BE2C (cell line): ENCODE measurements around the gene ZFAND6.
"Not testable (repeated sequence)": the region's sequence is repeated elsewhere in the genome, so short reads cannot be mapped to it uniquely, and the experiment has no call there.

ENCODE experiments used
- DNase-seq: peaks from one replicate; pipeline ENCODE4 v3.0.0-alpha.2; 2020
- H3K27me3 ChIP-seq: fragments of 250-450 bp; sonication (Bioruptor Pico); 2 replicates; pipeline ENCODE4 v1.5.1; 2020; ENCODE audit warnings: mild to moderate bottlenecking
- H3K36me3 ChIP-seq: fragments of 250-450 bp; sonication (Bioruptor Pico); 2 replicates; pipeline ENCODE4 v1.5.1; 2020; ENCODE audit warnings: mild to moderate bottlenecking
- H3K4me1 ChIP-seq: fragments of 250-450 bp; sonication (Bioruptor Pico); 2 replicates; pipeline ENCODE4 v1.5.1; 2020
- H3K4me3 ChIP-seq: 2 replicates; pipeline ENCODE4 v1.5.1; 2011; ENCODE audit warnings: low read depth, low read length
- H3K9me3 ChIP-seq: fragments of 250-450 bp; sonication (Bioruptor Pico); 2 replicates; pipeline ENCODE4 v1.5.1; 2020
- CTCF ChIP-seq: IDR thresholded peaks from 2 replicates; pipeline ENCODE4 v1.5.1; 2012; ENCODE audit warnings: mild to moderate bottlenecking, low read depth, low read length

ZFAND6 gene

GRCh38 chr15:80123034-80123433 is 63.6 kb downstream of the ZFAND6 start:
- no peak for DNase-seq
- Histone ChIP-seq H3K4me3 (no peak overlapping the region), H3K27me3 (no peaks in the 10 kb centered on the region), H3K4me1 (peaks cover 11% of the 10 kb centered on the region), H3K9me3 (no peaks in the 10 kb centered on the region), H3K36me3 (peaks cover 19% of the 10 kb centered on the region)
- TF ChIP-seq CTCF, result no peak

- H3K4me3 ChIP-seq, H3K9me3 ChIP-seq, H3K27me3 ChIP-seq, H3K4me1 ChIP-seq, DNase-seq: not testable (repeated sequence)
- peaks cover 15% of the 10 kb centered on the region for H3K36me3 ChIP-seq
These were observed 67.8 kb downstream of the ZFAND6 start for GRCh38 chr15:80127253-80127652.

- Histone ChIP-seq H3K4me1 (peaks cover 3% of the 10 kb centered on the region; the same call in 1 of the 2 replicates), H3K36me3 (peaks cover 11% of the 10 kb centered on the region), H3K9me3 (no peaks in the 10 kb centered on the region), H3K4me3 (no peak overlapping the region), H3K27me3 (no peaks in the 10 kb centered on the region)
- DNase-seq, result no peak
- no peak for TF ChIP-seq CTCF
These were observed 68.4 kb downstream of the ZFAND6 start for GRCh38 chr15:80127911-80128310.

GRCh38 chr15:80132382-80132781 is 72.9 kb downstream of the ZFAND6 start:
- H3K4me1 ChIP-seq, result no peaks in the 10 kb centered on the region
- H3K27me3 ChIP-seq, result no peaks in the 10 kb centered on the region
- peaks cover 5% of the 10 kb centered on the region; the same call in 1 of the 2 replicates for H3K36me3 ChIP-seq
- TF ChIP-seq CTCF, result no peak
- DNase-seq, result no peak
- H3K9me3 ChIP-seq, result no peaks in the 10 kb centered on the region
- H3K4me3 ChIP-seq, result no peak overlapping the region

GRCh38 chr15:80136854-80137253 is 77.4 kb downstream of the ZFAND6 start:
- Histone ChIP-seq H3K36me3 (peaks cover 5% of the 10 kb centered on the region; the same call in 1 of the 2 replicates), H3K9me3 (no peaks in the 10 kb centered on the region), H3K4me3 (no peak overlapping the region), H3K27me3 (no peaks in the 10 kb centered on the region), H3K4me1 (no peaks in the 10 kb centered on the region)
- DNase-seq, result no peak
- no peak for TF ChIP-seq CTCF

- no peak overlapping the region for H3K4me3 ChIP-seq
- peaks cover 5% of the 10 kb centered on the region; the same call in 1 of the 2 replicates for H3K36me3 ChIP-seq
- H3K27me3 ChIP-seq, result no peaks in the 10 kb centered on the region
- H3K4me1 ChIP-seq, result no peaks in the 10 kb centered on the region
- H3K9me3 ChIP-seq, result no peaks in the 10 kb centered on the region
- TF ChIP-seq CTCF, result no peak
- DNase-seq, result no peak
These were observed 79.5 kb downstream of the ZFAND6 start for GRCh38 chr15:80138961-80139360.

GRCh38 chr15:80140909-80141308 is 81.4 kb downstream of the ZFAND6 start:
- no peaks in the 10 kb centered on the region for H3K27me3 ChIP-seq
- H3K9me3 ChIP-seq, result no peaks in the 10 kb centered on the region
- DNase-seq, result no peak
- no peaks in the 10 kb centered on the region for H3K4me1 ChIP-seq
- no peaks in the 10 kb centered on the region; the same call in 1 of the 2 replicates for H3K36me3 ChIP-seq
- no peak for TF ChIP-seq CTCF
- no peak overlapping the region for H3K4me3 ChIP-seq
